Astrocyte of the spinal cord (primary cell): ENCODE data around the gene CACNA1E.

Source experiments
- DNase-seq: peaks from one replicate; pipeline ENCODE4 v3.0.0; 2011; ENCODE audit warnings: low read depth, low spot score
- H3K4me3 ChIP-seq: 2 replicates; pipeline ENCODE4 v1.5.1; 2011; ENCODE audit warnings: low read depth, mild to moderate bottlenecking, low read length, moderate library complexity
- CTCF ChIP-seq: IDR thresholded peaks from 2 replicates; pipeline ENCODE4 v1.5.1; 2012; ENCODE audit warnings: low read depth, mild to moderate bottlenecking, low read length, inconsistent platforms
- in situ Hi-C: cut with HindIII; loops from 2 replicates; pipeline ENCODE4 v1.10.0; 2017; ENCODE audit warnings: low sequenced_read_pairs

Gene CACNA1E

DNA sequence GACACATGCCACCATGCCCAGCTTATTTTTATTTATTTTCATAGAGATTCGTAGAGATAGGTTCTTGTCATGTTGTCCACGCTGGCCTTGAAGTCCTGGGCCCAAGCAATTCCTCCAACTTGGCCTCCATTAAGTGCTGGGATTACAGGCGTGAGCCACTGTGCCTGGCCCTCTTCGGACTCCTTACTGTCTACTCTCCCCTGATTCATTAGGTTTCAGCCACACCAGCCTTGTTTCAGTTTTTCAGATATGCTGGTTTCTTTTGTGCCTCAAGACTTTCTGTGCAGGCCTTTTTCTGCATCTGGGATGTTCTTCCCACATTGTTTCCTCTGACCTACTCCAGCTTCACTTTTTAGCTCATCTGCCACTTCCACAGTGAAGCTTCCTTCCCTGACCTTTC, 85.4 kb downstream of the CACNA1E start:
- in situ Hi-C loops = no loop called here
- H3K4me3 ChIP-seq = no peak overlapping the region
- no peak for TF ChIP-seq CTCF
- DNase-seq = no peak

DNA sequence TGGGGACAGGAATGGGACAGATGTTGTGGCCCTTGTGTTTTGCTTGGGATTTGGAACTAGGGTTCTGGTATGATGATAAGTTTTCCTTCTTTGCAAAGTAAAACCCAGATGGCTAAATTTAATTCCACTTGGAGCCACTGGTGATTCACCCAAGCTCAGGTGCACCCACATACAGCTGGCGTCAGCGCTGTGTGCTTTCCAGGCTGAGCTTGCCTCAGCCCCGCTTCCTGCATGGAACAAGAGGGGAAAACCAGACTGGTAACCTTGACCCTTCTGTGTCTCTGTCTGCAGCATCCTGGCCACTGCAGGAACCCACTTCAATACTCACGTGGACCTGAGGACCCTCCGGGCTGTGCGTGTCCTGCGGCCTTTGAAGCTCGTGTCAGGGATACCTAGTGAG, 94.2 kb downstream of the CACNA1E start:
- no peak for TF ChIP-seq CTCF
- H3K4me3 ChIP-seq = no peak overlapping the region
- in situ Hi-C loops = no loop called here
- no peak for DNase-seq

DNA sequence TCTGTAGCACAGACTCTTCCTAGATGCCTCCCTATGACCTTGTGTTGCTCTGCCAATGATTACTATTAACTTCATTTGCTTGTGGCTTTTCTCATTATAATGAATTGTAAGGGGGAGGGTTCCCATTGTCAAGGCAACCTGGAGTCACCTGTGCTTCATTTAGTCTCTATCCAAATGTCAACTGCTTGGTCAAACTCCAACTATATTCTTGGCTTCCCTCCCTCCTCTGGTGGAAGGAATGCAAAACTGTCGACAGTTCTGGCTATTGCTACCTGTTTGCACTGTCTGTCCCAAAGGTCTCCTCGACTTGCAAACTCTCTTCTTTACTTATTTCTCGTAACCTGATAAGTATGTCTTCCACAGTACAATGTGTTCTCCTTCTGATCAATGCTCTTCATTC, 100.3 kb downstream of the CACNA1E start:
- no peak overlapping the region for H3K4me3 ChIP-seq
- no peak for DNase-seq
- in situ Hi-C loops = no loop called here
- no peak for TF ChIP-seq CTCF

- H3K4me3 ChIP-seq = no peak overlapping the region
- TF ChIP-seq CTCF = no peak
- no peak for DNase-seq
- in situ Hi-C loops = no loop called here
Measured at GRCh38 chr1:181587870-181588438, 104.6 kb downstream of the CACNA1E start.

GRCh38 chr1:181588631-181589030, 105.3 kb downstream of the CACNA1E start:
- no peak overlapping the region for H3K4me3 ChIP-seq
- TF ChIP-seq CTCF = no peak
- in situ Hi-C loops = no loop called here
- no peak for DNase-seq

DNA sequence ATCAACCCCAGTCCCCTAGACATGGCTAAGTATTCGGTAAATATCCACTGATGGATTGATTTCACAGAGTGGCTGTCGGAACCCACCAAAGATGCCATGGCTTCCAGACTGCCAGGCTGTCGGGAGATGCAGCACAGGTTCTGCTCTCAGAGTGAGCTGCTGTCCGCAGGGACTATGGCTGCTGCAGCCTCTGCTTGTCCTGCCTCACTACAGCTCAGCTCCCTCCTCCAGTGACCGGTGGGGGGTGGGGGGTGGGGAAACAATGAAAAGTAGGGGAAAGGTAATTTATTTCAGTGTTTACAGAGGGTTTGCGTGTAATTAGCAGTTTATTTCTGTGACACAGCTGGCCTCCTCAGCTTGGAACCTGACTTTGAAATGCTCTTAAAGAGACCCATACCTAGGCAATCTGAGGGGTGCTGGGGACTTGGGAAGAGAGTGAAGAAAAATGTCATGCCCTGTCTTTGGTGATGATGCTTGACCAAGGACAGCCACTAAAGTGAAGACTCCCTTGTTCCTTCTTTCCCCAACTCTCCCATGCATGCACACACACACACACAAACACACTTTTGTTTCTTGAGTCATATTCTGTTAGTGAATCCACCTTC, 109.0 kb downstream of the CACNA1E start:
- in situ Hi-C loops = no loop called here
- H3K4me3 ChIP-seq = no peak overlapping the region
- no peak for DNase-seq
- no peak for TF ChIP-seq CTCF
